Bronchial epithelial cell (primary cell): ENCODE data around the gene CCNT1. TPM values are rescaled to one million over a fixed set of nuclear protein-coding genes. Genes with fewer than 3 reads are reported as not detected.
A peak's percentile ranks its signal among the peaks of the same experiment; 100 is the strongest.

Source experiments
- DNase-seq: peaks from one replicate; pipeline ENCODE4 v3.0.0-alpha.2; 2010; ENCODE audit warnings: low read depth
- FAIRE-seq: peaks from 2 replicates; lab custom pipeline; 2011; peaks lifted over from hg19 to GRCh38; lab: Jason Lieb, UNC
- H3K27me3 ChIP-seq: 2 replicates; pipeline ENCODE4 v1.5.1; 2011; ENCODE audit warnings: low read length; ENCODE audit not compliant: control insufficient read depth, insufficient read depth
- H3K36me3 ChIP-seq: 2 replicates; pipeline ENCODE4 v1.5.1; 2011; ENCODE audit warnings: low read length; ENCODE audit not compliant: control insufficient read depth, insufficient read depth
- H3K4me3 ChIP-seq: 2 replicates; pipeline ENCODE4 v1.5.1; 2011; ENCODE audit warnings: mild to moderate bottlenecking, low read depth, low read length, control low read depth
- CTCF ChIP-seq: IDR thresholded peaks from 2 replicates; pipeline ENCODE4 v1.5.1; 2011; ENCODE audit warnings: mild to moderate bottlenecking, moderate library complexity, low read length, control low read depth, inconsistent platforms; ENCODE audit not compliant: insufficient read depth, severe bottlenecking
- total RNA-seq: library from RNA; depleted of rRNA; stranded (reverse); fragments of >200 nt; gene quantifications from 2 replicates; pipeline ENCODE4 v1.2.1, GENCODE V29; 2014

Gene CCNT1
- total RNA-seq, 1 donor from 2014 or later: 28.4 TPM

DNA sequence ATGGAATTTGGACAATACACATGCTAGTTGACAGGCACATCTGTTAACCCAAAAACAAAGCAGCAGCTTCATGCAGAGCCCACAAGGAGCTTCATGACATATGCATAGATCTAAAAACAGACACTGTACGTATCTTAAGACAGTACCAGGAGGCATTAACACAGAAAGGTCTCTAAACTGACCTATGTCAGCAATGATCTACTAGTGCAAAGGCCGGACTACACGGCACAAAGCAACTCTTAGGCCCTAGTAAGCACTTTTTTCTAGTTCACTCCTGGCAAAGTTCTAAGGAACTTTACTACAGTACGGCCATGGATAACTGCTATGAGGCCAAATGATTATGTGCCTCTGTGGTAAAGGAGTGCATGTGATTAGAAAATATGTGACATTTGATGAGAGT lies 26.1 kb downstream of the CCNT1 start:
- Histone ChIP-seq H3K4me3 (no peak overlapping the region), H3K27me3 (no peaks in the 10 kb centered on the region), H3K36me3 (peaks cover 11% of the 10 kb centered on the region)
- TF ChIP-seq CTCF: no peak
- DNase-seq: no peak
- FAIRE-seq: no peak

- peaks cover 8% of the 10 kb centered on the region for H3K36me3 ChIP-seq
- no peak for FAIRE-seq
These were observed 27.7 kb downstream of the CCNT1 start for GRCh38 chr12:48688836-48689235.

DNA sequence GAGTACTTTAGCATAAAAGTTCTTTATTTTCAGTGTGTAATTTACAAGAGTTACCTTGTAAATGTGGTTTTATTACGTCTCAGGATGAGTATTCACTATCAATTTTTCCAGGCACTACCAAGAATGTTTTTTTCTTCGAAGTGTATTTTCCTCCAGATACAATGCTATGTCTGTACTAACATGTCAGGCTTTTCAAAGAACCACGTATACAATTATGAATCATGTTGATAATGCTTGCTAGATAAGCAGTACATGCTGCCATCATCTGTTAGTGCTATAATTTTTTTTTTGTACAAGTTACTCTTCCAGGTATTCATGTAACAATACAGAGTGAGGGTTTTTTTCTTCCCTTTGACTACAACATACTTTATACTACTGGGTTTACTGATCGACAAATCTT lies 28.9 kb downstream of the CCNT1 start:
- DNase-seq (peak; percentile 12), FAIRE-seq (no peak)
- no peak for TF ChIP-seq CTCF
- H3K27me3 ChIP-seq: no peaks in the 10 kb centered on the region
- no peak overlapping the region for H3K4me3 ChIP-seq
- H3K36me3 ChIP-seq: no peaks in the 10 kb centered on the region

More at GRCh38 chr12:48688836-48689235, 27.7 kb downstream of the CCNT1 start:
- Histone ChIP-seq H3K27me3 (no peaks in the 10 kb centered on the region), H3K4me3 (no peak overlapping the region)
- TF ChIP-seq CTCF: no peak
- DNase-seq: no peak

DNA sequence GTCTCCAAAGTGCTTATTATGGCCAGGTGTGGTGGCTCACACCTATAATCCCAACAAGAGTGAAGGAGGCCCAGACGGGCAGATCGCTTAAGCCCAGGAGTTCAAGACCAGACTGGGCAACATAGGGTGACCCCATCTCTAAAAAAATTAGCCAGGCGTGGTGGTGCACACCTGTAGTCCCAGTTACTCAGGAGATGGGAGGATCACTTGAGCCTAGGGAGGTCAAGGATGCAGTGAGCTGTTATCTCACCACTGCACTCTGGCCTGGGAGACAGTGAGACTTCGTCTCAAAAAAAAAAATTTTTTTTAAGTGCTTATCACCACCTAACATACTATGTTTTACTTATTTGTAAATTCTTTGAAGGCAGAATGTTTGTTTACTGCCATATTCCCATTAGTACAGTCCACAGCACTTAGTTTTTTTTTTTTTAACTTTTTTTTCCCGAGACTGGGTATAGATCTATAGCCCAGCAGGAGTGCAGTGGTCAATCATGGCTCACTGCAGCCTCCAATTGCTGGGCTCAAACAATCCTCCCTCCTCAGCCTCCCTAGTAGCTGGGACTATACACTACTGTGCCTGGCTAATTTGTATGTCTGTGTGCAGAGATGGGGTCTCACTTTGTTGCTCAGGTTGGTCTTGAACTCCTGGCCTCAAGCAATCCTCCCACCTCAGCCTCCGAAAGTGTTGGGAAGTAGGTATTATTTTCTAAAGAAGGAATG lies 29.7 kb downstream of the CCNT1 start:
- DNase-seq: no peak
- H3K4me3 ChIP-seq: no peak overlapping the region
- H3K27me3 ChIP-seq: no peaks in the 10 kb centered on the region
- TF ChIP-seq CTCF: no peak
- H3K36me3 ChIP-seq: no peaks in the 10 kb centered on the region
- FAIRE-seq: no peak

DNA sequence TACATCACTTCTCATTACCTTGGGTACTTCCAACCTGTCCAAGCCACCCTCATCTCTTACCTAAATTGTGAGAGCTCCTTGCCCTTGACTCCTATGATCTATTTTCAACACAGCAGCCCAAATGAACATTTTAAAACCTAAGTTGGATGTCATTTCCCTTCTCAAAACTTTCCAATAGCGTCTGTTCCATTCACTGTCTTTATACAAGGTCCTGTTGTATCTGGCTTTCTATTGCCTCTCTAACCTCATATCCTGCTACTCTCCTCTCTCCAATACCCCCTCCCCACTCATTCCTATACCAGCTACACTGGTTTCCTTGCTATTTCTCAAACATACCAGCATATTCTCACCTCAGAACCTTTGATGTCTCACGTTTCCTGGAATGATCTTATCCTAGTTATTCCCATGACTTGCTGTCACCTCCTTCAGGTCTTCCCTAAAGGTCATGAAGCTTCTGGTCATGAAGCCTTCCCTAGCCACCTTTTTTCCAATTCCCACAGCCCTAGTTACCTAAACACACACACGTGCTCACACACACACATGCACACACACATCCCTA lies 30.4 kb downstream of the CCNT1 start:
- TF ChIP-seq CTCF: no peak
- Histone ChIP-seq H3K4me3 (no peak overlapping the region), H3K27me3 (no peaks in the 10 kb centered on the region), H3K36me3 (no peaks in the 10 kb centered on the region)
- FAIRE-seq: no peak
- no peak for DNase-seq
